ENCODE measurements around the gene TCHHL1.

DNA sequence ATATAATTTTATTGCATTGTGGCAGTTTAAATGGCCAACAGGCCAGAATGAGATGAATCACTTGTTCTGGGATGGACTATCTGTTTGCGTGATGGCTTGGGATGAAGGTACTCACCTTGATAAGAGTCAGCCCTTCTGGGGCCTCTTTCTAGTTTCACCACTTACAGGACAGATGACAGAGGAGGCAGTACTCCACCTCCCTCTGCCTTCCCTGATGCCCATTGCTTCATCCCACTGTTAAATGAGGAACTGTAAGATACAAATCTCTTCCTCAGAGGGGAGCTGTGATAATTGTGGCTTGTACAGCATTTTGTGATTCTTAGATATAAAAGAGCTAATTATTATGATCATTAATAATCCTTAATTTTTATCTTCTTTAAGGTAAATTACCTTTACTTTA, 30.1 kb upstream of the TCHHL1 start:
- TF ChIP-seq, protein P1, sequence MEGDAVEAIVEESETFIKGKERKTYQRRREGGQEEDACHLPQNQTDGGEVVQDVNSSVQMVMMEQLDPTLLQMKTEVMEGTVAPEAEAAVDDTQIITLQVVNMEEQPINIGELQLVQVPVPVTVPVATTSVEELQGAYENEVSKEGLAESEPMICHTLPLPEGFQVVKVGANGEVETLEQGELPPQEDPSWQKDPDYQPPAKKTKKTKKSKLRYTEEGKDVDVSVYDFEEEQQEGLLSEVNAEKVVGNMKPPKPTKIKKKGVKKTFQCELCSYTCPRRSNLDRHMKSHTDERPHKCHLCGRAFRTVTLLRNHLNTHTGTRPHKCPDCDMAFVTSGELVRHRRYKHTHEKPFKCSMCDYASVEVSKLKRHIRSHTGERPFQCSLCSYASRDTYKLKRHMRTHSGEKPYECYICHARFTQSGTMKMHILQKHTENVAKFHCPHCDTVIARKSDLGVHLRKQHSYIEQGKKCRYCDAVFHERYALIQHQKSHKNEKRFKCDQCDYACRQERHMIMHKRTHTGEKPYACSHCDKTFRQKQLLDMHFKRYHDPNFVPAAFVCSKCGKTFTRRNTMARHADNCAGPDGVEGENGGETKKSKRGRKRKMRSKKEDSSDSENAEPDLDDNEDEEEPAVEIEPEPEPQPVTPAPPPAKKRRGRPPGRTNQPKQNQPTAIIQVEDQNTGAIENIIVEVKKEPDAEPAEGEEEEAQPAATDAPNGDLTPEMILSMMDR (IDR thresholded peaks at IDR 0.05): no peak
- no peak for TF ChIP-seq POLR2A (IDR thresholded peaks at IDR 0.05; ENCODE audit: low read depth)
- TF ChIP-seq EP300 (IDR thresholded peaks at IDR 0.05): no peak
- no peak for TF ChIP-seq POLR2AphosphoS5 (IDR thresholded peaks at IDR 0.05)

All from esophagus muscularis mucosa (tissue), 4 donors.